ENCODE data around the gene ZNRF1. TPM values are rescaled to one million over a fixed set of nuclear protein-coding genes. Genes with fewer than 3 reads are reported as not detected.

ZNRF1 gene
- total and polyA plus RNA-seq, 2 experiments from 2014 or later: 45.3 to 58.7 TPM

GRCh38 chr16:75085556-75085955, 86.7 kb downstream of the ZNRF1 start:
- H3K9me3 ChIP-seq (ENCODE audit: low read depth): no peaks in the 10 kb centered on the region
- no peaks in the 10 kb centered on the region for H3K36me3 ChIP-seq
- H3K27ac ChIP-seq: no peak overlapping the region
- H3K4me3 ChIP-seq: no peak overlapping the region
- TF ChIP-seq, protein P1, sequence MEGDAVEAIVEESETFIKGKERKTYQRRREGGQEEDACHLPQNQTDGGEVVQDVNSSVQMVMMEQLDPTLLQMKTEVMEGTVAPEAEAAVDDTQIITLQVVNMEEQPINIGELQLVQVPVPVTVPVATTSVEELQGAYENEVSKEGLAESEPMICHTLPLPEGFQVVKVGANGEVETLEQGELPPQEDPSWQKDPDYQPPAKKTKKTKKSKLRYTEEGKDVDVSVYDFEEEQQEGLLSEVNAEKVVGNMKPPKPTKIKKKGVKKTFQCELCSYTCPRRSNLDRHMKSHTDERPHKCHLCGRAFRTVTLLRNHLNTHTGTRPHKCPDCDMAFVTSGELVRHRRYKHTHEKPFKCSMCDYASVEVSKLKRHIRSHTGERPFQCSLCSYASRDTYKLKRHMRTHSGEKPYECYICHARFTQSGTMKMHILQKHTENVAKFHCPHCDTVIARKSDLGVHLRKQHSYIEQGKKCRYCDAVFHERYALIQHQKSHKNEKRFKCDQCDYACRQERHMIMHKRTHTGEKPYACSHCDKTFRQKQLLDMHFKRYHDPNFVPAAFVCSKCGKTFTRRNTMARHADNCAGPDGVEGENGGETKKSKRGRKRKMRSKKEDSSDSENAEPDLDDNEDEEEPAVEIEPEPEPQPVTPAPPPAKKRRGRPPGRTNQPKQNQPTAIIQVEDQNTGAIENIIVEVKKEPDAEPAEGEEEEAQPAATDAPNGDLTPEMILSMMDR (IDR thresholded peaks at IDR 0.05; ENCODE audit: low read depth, low read length): no peak
- DNase-seq (ENCODE audit: low read depth in 1 of 2, low spot score in 1 of 2): no peak
- peaks cover 40% of the 10 kb centered on the region for H3K4me1 ChIP-seq (ENCODE audit: low read depth)
- no peaks in the 10 kb centered on the region for H3K27me3 ChIP-seq

GRCh38 chr16:75086281-75086680, 87.5 kb downstream of the ZNRF1 start:
- DNase-seq (ENCODE audit: low read depth in 1 of 2, low spot score in 1 of 2): peak in 1 of 2 donors; percentile 17
- Histone ChIP-seq H3K27ac (peak overlapping the region; percentile 76), H3K36me3 (no peaks in the 10 kb centered on the region), H3K27me3 (no peaks in the 10 kb centered on the region), H3K9me3 (ENCODE audit: low read depth) (no peaks in the 10 kb centered on the region), H3K4me3 (no peak overlapping the region), H3K4me1 (ENCODE audit: low read depth) (peaks cover 40% of the 10 kb centered on the region)
- TF ChIP-seq, protein P1 (IDR thresholded peaks at IDR 0.05; ENCODE audit: low read depth, low read length): no peak

GRCh38 chr16:75086688-75087374, 88.0 kb downstream of the ZNRF1 start:
- Histone ChIP-seq H3K27ac (peak overlapping the region; percentile 76), H3K4me1 (ENCODE audit: low read depth) (peaks cover 40% of the 10 kb centered on the region), H3K27me3 (no peaks in the 10 kb centered on the region), H3K4me3 (no peak overlapping the region), H3K9me3 (ENCODE audit: low read depth) (no peaks in the 10 kb centered on the region), H3K36me3 (no peaks in the 10 kb centered on the region)
- TF ChIP-seq, protein P1 (IDR thresholded peaks at IDR 0.05; ENCODE audit: low read depth, low read length): no peak
- no peak for DNase-seq (ENCODE audit: low read depth in 1 of 2, low spot score in 1 of 2)

GRCh38 chr16:75087375-75087979, 88.7 kb downstream of the ZNRF1 start:
- DNase-seq (ENCODE audit: low read depth in 1 of 2, low spot score in 1 of 2): peak; percentile 89 to 91
- no peaks in the 10 kb centered on the region for H3K27me3 ChIP-seq
- H3K27ac ChIP-seq: peak overlapping the region; percentile 76
- H3K9me3 ChIP-seq (ENCODE audit: low read depth): no peaks in the 10 kb centered on the region
- H3K36me3 ChIP-seq: no peaks in the 10 kb centered on the region
- peaks cover 40% of the 10 kb centered on the region for H3K4me1 ChIP-seq (ENCODE audit: low read depth)
- H3K4me3 ChIP-seq: no peak overlapping the region
- TF ChIP-seq, protein P1 (IDR thresholded peaks at IDR 0.05; ENCODE audit: low read depth, low read length): peak; percentile 6

- TF ChIP-seq, protein P1 (IDR thresholded peaks at IDR 0.05; ENCODE audit: low read depth, low read length): no peak
- Histone ChIP-seq H3K27ac (peak overlapping the region; percentile 76), H3K9me3 (ENCODE audit: low read depth) (no peaks in the 10 kb centered on the region), H3K4me1 (ENCODE audit: low read depth) (peaks cover 38% of the 10 kb centered on the region), H3K36me3 (no peaks in the 10 kb centered on the region), H3K27me3 (no peaks in the 10 kb centered on the region), H3K4me3 (no peak overlapping the region)
- DNase-seq (ENCODE audit: low read depth in 1 of 2, low spot score in 1 of 2): no peak
Measured at GRCh38 chr16:75088216-75088615, 89.4 kb downstream of the ZNRF1 start.
